ENCODE measurements around the gene CDH20. TPM values are rescaled to one million over a fixed set of nuclear protein-coding genes. Genes with fewer than 3 reads are reported as not detected.

The CDH20 gene
- total RNA-seq (2014; rRNA removed), result not detected in 2 replicates
- Bru-seq, nascent RNA, result not detected
- BruChase-seq, experiment 1, labeled RNA remaining after a 6-hour chase, result percentile 1 among the genes with signal in this experiment
- not detected for BruChase-seq, experiment 2, labeled RNA remaining after a 2-hour chase
- long read RNA-seq, result 0 reads

- Histone ChIP-seq H3K79me2 (ENCODE audit: low read length) (no peaks in the 10 kb centered on the region), H3F3A (ENCODE audit: low read length, unreplicated experiment) (no peaks in the 10 kb centered on the region), H3K27me3 (ENCODE audit: low read length) (peaks cover 28% of the 10 kb centered on the region), H3K9me2 (replicated peaks; ENCODE audit: low read length) (no peaks in the 10 kb centered on the region), H2AFZ (ENCODE audit: low read length) (no peak within 1 kb of the TSS), H3K9me3 (ENCODE audit: low read length) (no peaks in the 10 kb centered on the region), H3K4me2 (ENCODE audit: low read length) (no peak within 1 kb of the TSS), H3K36me3 (ENCODE audit: low read depth, low read length) (no peaks in the 10 kb centered on the region), H3K27ac (ENCODE audit: low read length) (no peak within 1 kb of the TSS), H3K9ac (ENCODE audit: low read length) (no peak within 1 kb of the TSS), H4K20me1 (ENCODE audit: low read length) (no peaks in the 10 kb centered on the region), H3K4me1 (ENCODE audit: insufficient read depth, low read length) (no peaks in the 10 kb centered on the region), H3K4me3 (ENCODE audit: low read length) (no peak within 1 kb of the TSS)
- POLR2A ChIA-PET (ENCODE audit: unreplicated experiment), result no interaction called here
- TF ChIP-seq CTCF (conservative IDR thresholded peaks at IDR 0.05; ENCODE audit: low read depth, low read length) (no peak), EZH2phosphoT487 (IDR thresholded peaks at IDR 0.05; ENCODE audit: borderline replicate concordance, low read length) (no peak), EZH2 (IDR thresholded peaks at IDR 0.05; ENCODE audit: low read length, unreplicated experiment) (no peak)
- no TSS peak for BruUV-seq (replicated peaks)
- intact Hi-C loops (cut with micrococcal nuclease), result no loop called here
- CTCF ChIA-PET, result no interaction called here
- no peak for ATAC-seq
- DNase-seq, result no peak
Measured at GRCh38 chr18:61333271-61333745, at the start of gene CDH20. TSS of gene CDH20 (plus strand) at chr18:61333430.

- DNase-seq, result no peak
- Histone ChIP-seq H3K4me2 (ENCODE audit: low read length) (no peak overlapping the region), H3K79me2 (ENCODE audit: low read length) (no peaks in the 10 kb centered on the region), H3K4me1 (ENCODE audit: insufficient read depth, low read length) (no peaks in the 10 kb centered on the region), H3K27me3 (ENCODE audit: low read length) (peaks cover 2% of the 10 kb centered on the region; the same call in 1 of the 2 replicates), H3F3A (ENCODE audit: low read length, unreplicated experiment) (no peaks in the 10 kb centered on the region), H3K9ac (ENCODE audit: low read length) (no peak overlapping the region), H3K27ac (ENCODE audit: low read length) (no peak overlapping the region), H4K20me1 (ENCODE audit: low read length) (no peaks in the 10 kb centered on the region), H3K9me3 (ENCODE audit: low read length) (no peaks in the 10 kb centered on the region), H3K36me3 (ENCODE audit: low read depth, low read length) (no peaks in the 10 kb centered on the region), H2AFZ (ENCODE audit: low read length) (no peak overlapping the region), H3K9me2 (replicated peaks; ENCODE audit: low read length) (no peaks in the 10 kb centered on the region), H3K4me3 (ENCODE audit: low read length) (no peak overlapping the region)
- ATAC-seq, result no peak
- CTCF ChIA-PET, result no interaction called here
- no TSS peak for BruUV-seq (replicated peaks)
- intact Hi-C loops (cut with micrococcal nuclease), result no loop called here
- POLR2A ChIA-PET (ENCODE audit: unreplicated experiment), result no interaction called here
- TF ChIP-seq EZH2phosphoT487 (IDR thresholded peaks at IDR 0.05; ENCODE audit: borderline replicate concordance, low read length) (no peak), CTCF (conservative IDR thresholded peaks at IDR 0.05; ENCODE audit: low read depth, low read length) (no peak), EZH2 (IDR thresholded peaks at IDR 0.05; ENCODE audit: low read length, unreplicated experiment) (no peak)
Measured at GRCh38 chr18:61284039-61284438, 49.2 kb upstream of the CDH20 start.

- Histone ChIP-seq H2AFZ (ENCODE audit: low read length) (no peak overlapping the region), H3K4me1 (ENCODE audit: insufficient read depth, low read length) (no peaks in the 10 kb centered on the region), H3K79me2 (ENCODE audit: low read length) (no peaks in the 10 kb centered on the region), H3K4me3 (ENCODE audit: low read length) (no peak overlapping the region), H3K9ac (ENCODE audit: low read length) (no peak overlapping the region), H3K9me3 (ENCODE audit: low read length) (no peaks in the 10 kb centered on the region), H3K27ac (ENCODE audit: low read length) (no peak overlapping the region), H3F3A (ENCODE audit: low read length, unreplicated experiment) (no peaks in the 10 kb centered on the region), H3K9me2 (replicated peaks; ENCODE audit: low read length) (no peaks in the 10 kb centered on the region), H3K36me3 (ENCODE audit: low read depth, low read length) (no peaks in the 10 kb centered on the region), H3K4me2 (ENCODE audit: low read length) (no peak overlapping the region), H4K20me1 (ENCODE audit: low read length) (no peaks in the 10 kb centered on the region), H3K27me3 (ENCODE audit: low read length) (peaks cover 2% of the 10 kb centered on the region; the same call in 1 of the 2 replicates)
- TF ChIP-seq CTCF (conservative IDR thresholded peaks at IDR 0.05; ENCODE audit: low read depth, low read length) (no peak), EZH2 (IDR thresholded peaks at IDR 0.05; ENCODE audit: low read length, unreplicated experiment) (no peak), EZH2phosphoT487 (IDR thresholded peaks at IDR 0.05; ENCODE audit: borderline replicate concordance, low read length) (no peak)
- no TSS peak for BruUV-seq (replicated peaks)
- no peak for ATAC-seq
- CTCF ChIA-PET, result no interaction called here
- DNase-seq, result no peak
- intact Hi-C loops (cut with micrococcal nuclease), result no loop called here
- POLR2A ChIA-PET (ENCODE audit: unreplicated experiment), result no interaction called here
Measured at GRCh38 chr18:61285777-61286176, 47.5 kb upstream of the CDH20 start.
